Epidermal melanocyte (primary cell): ENCODE data around the gene CORT.
"Not testable (repeated sequence)": the region's sequence is repeated elsewhere in the genome, so short reads cannot be mapped to it uniquely, and the experiment has no call there.

ENCODE experiments used
- DNase-seq: peaks from one replicate; pipeline ENCODE4 v3.0.0; 2011; ENCODE audit warnings: low spot score; ENCODE audit not compliant: insufficient read length

Gene CORT

GRCh38 chr1:10449751-10450150 is at the start of gene CORT:
TSS of gene CORT (plus strand) at chr1:10450031. CDS start at chr1:10450224, 193 bp downstream.
- DNase-seq: no peak

GRCh38 chr1:10401281-10401680 is 48.5 kb upstream of the CORT start:
- no peak for DNase-seq

- DNase-seq: no peak
These were observed 47.0 kb upstream of the CORT start for GRCh38 chr1:10402729-10403274.

- no peak for DNase-seq
These were observed 42.6 kb upstream of the CORT start for GRCh38 chr1:10407201-10407600.

GRCh38 chr1:10415211-10415930 is 34.5 kb upstream of the CORT start:
- no peak for DNase-seq

GRCh38 chr1:10415967-10416366 is 33.9 kb upstream of the CORT start:
- DNase-seq: not testable (repeated sequence)

- not testable (repeated sequence) for DNase-seq
These were observed 31.1 kb upstream of the CORT start for GRCh38 chr1:10418741-10419140.

GRCh38 chr1:10419351-10419750 is 30.5 kb upstream of the CORT start:
- DNase-seq: no peak

GRCh38 chr1:10421637-10422036 is 28.2 kb upstream of the CORT start:
- no peak for DNase-seq

- peak; percentile 21 for DNase-seq
These were observed 25.8 kb upstream of the CORT start for GRCh38 chr1:10424034-10424433.

GRCh38 chr1:10424651-10425050 is 25.2 kb upstream of the CORT start:
- no peak for DNase-seq

- DNase-seq: not testable (repeated sequence)
These were observed 23.9 kb upstream of the CORT start for GRCh38 chr1:10425826-10426534.

- DNase-seq: not testable (repeated sequence)
These were observed 23.3 kb upstream of the CORT start for GRCh38 chr1:10426535-10426848.

- no peak for DNase-seq
These were observed 20.8 kb upstream of the CORT start for GRCh38 chr1:10428984-10429383.

- DNase-seq: no peak
These were observed 20.0 kb upstream of the CORT start for GRCh38 chr1:10429868-10430215.

- DNase-seq: peak; percentile 99
These were observed 19.4 kb upstream of the CORT start, which contains the start of gene CENPS for GRCh38 chr1:10430216-10431069. TSS of gene CENPS (plus strand) at chr1:10430433. CDS start at chr1:10430518, 85 bp downstream.

GRCh38 chr1:10431070-10431730 is 18.6 kb upstream of the CORT start:
- no peak for DNase-seq

- no peak for DNase-seq
These were observed 16.7 kb upstream of the CORT start for GRCh38 chr1:10432910-10433700.

- no peak for DNase-seq
These were observed 16.0 kb upstream of the CORT start for GRCh38 chr1:10433790-10434189.

GRCh38 chr1:10434590-10434989 is 15.2 kb upstream of the CORT start:
- DNase-seq: no peak
